GM13977 (cell line): Measurements from ENCODE around the gene WDR37.

Experiments
- DNase-seq: peaks from one replicate; pipeline ENCODE4 v3.0.0; 2012; ENCODE audit warnings: low spot score
- CTCF ChIP-seq: IDR thresholded peaks from 2 replicates; pipeline ENCODE4 v1.5.1; 2012; ENCODE audit warnings: mild to moderate bottlenecking, control low read depth; ENCODE audit not compliant: insufficient read depth; ENCODE audit errors: extremely low read depth, missing control alignments
- in situ Hi-C: fragments of 300-500 bp; cut with MboI; formaldehyde crosslinking; loops from one replicate; pipeline ENCODE4 v1.12.0; 2022; ENCODE audit warnings: low sequenced_read_pairs, low pct_unique_long_range_greater_than_20kb, mixed read lengths, inconsistent platforms; ENCODE audit not compliant: unreplicated experiment

The WDR37 gene

DNA sequence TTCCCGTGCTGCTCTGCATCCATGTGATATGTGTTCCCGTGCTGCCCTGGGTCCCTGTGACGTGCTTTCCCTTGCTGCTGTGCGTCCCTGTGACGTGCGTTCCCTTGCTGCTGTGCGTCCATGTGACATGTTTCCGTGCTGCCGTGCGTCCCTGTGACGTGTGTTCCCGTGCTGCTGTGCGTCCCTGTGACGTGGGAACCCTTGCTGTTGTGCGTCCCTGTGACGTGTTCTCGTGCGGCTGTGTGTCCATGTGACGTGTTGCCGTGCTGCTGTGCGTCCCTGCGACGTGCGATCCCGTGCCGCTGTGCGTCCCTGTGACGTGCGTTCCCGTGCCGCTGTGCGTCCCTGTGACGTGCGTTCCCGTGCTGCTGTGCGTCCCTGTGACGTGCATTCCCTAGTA is 45.8 kb downstream of the WDR37 start:
- in situ Hi-C loops, result no loop called here
- DNase-seq, result no peak

DNA sequence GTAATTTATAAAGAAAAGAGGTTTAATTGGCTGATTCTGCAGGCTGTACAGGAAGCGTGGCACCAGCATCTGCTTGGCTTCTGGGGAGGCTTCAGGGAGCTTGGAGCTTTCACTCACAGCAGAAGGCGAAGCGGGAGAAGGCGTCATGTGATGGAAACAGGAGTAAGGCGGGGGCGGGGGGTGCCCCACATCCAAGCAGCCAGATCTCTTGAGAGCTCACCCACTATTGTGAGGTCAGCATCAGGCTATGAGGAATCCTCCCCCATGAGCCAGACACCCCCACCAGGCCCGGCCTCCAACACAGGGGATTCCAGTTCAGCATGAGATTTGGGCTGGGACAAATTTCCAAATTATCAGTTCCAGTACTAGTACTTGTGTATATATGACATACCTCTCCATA is 46.2 kb downstream of the WDR37 start:
- in situ Hi-C loops, result no loop called here
- TF ChIP-seq CTCF, result no peak
- DNase-seq, result no peak

More for the DNA sequence above, 45.8 kb downstream of the WDR37 start:
- TF ChIP-seq CTCF, result no peak

DNA sequence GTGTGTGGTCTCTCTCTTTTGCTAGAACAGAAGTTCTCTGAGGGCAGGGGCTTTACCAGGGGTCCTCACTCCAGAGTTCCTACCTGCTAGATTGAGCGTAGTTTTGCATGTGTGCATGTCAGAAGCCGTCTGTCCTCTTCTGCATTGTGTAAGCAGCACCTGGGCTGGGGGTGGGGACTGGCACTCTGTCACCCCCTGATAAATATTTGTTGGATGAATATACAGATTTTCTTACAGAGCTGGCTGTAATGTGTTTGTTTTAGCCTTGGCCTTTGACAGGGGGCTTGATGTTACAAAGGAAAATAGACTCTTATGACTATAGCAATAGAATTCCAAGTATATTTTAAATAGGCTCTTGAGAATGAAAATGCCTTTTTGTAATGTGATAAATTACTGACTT is 46.6 kb downstream of the WDR37 start:
- DNase-seq, result no peak
- in situ Hi-C loops, result no loop called here
- no peak for TF ChIP-seq CTCF

- DNase-seq, result no peak
- TF ChIP-seq CTCF, result no peak
- in situ Hi-C loops, result no loop called here
Measured at GRCh38 chr10:1103551-1103950, 47.4 kb downstream of the WDR37 start.

DNA sequence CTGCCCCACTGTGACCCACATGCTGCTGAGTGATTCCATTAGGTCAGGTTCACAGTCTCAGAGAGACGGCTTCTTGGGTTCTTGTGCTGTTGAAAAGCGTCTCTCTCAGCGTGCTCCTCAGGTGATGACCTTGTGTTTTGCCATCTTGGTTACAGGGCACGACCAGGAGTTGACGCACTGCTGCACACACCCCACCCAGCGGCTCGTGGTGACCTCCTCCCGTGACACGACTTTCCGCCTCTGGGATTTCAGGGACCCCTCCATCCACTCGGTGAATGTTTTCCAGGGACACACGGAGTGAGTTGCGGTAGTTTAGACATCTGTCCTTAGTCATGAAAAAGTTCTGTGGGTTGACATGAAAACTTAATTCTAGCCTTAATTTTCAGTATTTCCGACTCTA is 48.8 kb downstream of the WDR37 start:
- TF ChIP-seq CTCF, result no peak
- DNase-seq, result no peak
- in situ Hi-C loops, result no loop called here

GRCh38 chr10:1107004-1107403 is 50.8 kb downstream of the WDR37 start:
- in situ Hi-C loops, result no loop called here
- DNase-seq, result no peak
- TF ChIP-seq CTCF, result no peak

DNA sequence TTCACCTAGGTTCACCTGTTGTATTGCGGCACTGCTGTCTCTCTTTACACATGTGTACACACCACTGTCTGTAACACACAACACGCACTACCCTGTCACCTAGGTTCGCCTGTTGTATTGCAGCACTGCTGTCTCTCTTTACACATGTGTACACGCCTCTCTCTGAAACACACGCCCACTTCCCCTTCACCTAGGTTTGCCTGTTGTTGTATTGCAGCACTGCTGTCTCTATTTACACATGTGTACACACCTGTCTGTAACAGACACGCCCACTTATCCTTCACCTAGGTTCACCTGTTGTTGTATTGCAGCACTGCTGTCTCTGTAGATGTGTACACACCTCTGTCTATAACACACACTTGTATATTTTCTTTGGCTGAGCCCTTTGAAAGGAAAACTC is 51.5 kb downstream of the WDR37 start:
- DNase-seq, result no peak
- TF ChIP-seq CTCF, result no peak
- in situ Hi-C loops, result no loop called here
